HG03565 (cell line): ENCODE results near the gene R3HDML.
"Not testable (repeated sequence)": the region's sequence is repeated elsewhere in the genome, so short reads cannot be mapped to it uniquely, and the experiment has no call there.

Experiments
- ATAC-seq: cut with Tn5 transposase; IDR thresholded peaks from one replicate; pipeline ENCODE4 v1.9.1; 2021; ENCODE audit warnings: mild to moderate bottlenecking, moderate library complexity; ENCODE audit not compliant: unreplicated experiment

Gene R3HDML

GRCh38 chr20:44327748-44328147 is 9.1 kb upstream of the R3HDML start:
- not testable (repeated sequence) for ATAC-seq

- ATAC-seq, result no peak
These were observed 8.4 kb upstream of the R3HDML start for GRCh38 chr20:44328428-44328827.

- ATAC-seq, result no peak
These were observed 5.6 kb upstream of the R3HDML start for GRCh38 chr20:44331201-44331600.

- ATAC-seq, result no peak
These were observed 2.5 kb upstream of the R3HDML start for GRCh38 chr20:44334306-44334705.

- no peak for ATAC-seq
These were observed 2.1 kb upstream of the R3HDML start for GRCh38 chr20:44334709-44335108.

- ATAC-seq, result no peak
These were observed 1.2 kb upstream of the R3HDML start for GRCh38 chr20:44335675-44336074.

- no peak for ATAC-seq
These were observed 757 bp upstream of the R3HDML start for GRCh38 chr20:44336086-44336485.

GRCh38 chr20:44342248-44342647 is 5.4 kb downstream of the R3HDML start:
- no peak for ATAC-seq

- no peak for ATAC-seq
These were observed 6.4 kb downstream of the R3HDML start for GRCh38 chr20:44343162-44343675.

GRCh38 chr20:44344723-44345122 is 7.9 kb downstream of the R3HDML start:
- ATAC-seq, result no peak

GRCh38 chr20:44345147-44345546 is 8.3 kb downstream of the R3HDML start:
- no peak for ATAC-seq

GRCh38 chr20:44345941-44346340 is 9.1 kb downstream of the R3HDML start:
- not testable (repeated sequence) for ATAC-seq

- ATAC-seq, result no peak
These were observed 11.4 kb downstream of the R3HDML start for GRCh38 chr20:44348168-44348659.

GRCh38 chr20:44349349-44349748 is 12.5 kb downstream of the R3HDML start:
- no peak for ATAC-seq

- no peak for ATAC-seq
These were observed 13.7 kb downstream of the R3HDML start for GRCh38 chr20:44350567-44350966.

GRCh38 chr20:44354979-44355497 is 18.2 kb downstream of the R3HDML start:
- ATAC-seq, result no peak

- ATAC-seq, result no peak
These were observed 18.9 kb downstream of the R3HDML start, which contains the start of gene HNF4A for GRCh38 chr20:44355498-44356352. TSS of gene HNF4A (plus strand) at chr20:44355699. CDS start at chr20:44355805, 106 bp downstream.

- ATAC-seq, result no peak
These were observed 19.5 kb downstream of the R3HDML start for GRCh38 chr20:44356353-44356723.

- no peak for ATAC-seq
These were observed 20.2 kb downstream of the R3HDML start for GRCh38 chr20:44357020-44357419.

GRCh38 chr20:44357555-44358125 is 20.8 kb downstream of the R3HDML start:
- ATAC-seq, result no peak

GRCh38 chr20:44358776-44359175 is 21.9 kb downstream of the R3HDML start:
- no peak for ATAC-seq

GRCh38 chr20:44360221-44360620 is 23.4 kb downstream of the R3HDML start:
- ATAC-seq, result no peak
